ENCODE data around the gene RRP9.

Gene RRP9

DNA sequence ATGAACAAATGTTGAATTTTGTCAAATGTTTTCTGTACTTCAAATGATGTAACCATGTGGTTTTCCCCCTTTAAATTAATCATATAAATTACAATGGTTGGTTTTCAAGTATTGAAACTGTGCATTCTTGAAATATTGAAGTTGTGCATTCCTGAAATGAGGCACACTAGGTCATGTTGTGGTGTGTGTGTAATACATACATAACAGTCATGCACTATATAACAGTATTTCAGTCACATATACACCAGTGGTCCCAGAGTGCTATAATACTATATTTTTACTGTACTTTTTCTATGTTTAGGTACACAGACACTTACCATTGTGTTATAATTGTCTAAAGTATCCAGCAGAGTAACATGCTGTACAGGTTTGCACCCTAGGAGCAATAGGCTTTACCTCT is 55.3 kb downstream of the RRP9 start:
- Histone ChIP-seq H3K27ac (replicated peaks) (no peak overlapping the region), H3K4me3 (replicated peaks; ENCODE audit: insufficient read depth, low read length) (no peak overlapping the region), H3K27me3 (ENCODE audit: insufficient read depth, poor library complexity, severe bottlenecking) (no peaks in the 10 kb centered on the region)
- TF ChIP-seq CTCF (IDR thresholded peaks at IDR 0.05; ENCODE audit: insufficient read depth, low read length) (no peak), REST (IDR thresholded peaks at IDR 0.05; ENCODE audit: insufficient replicate concordance, low read depth) (no peak), SPI1 (IDR thresholded peaks at IDR 0.05; ENCODE audit: borderline replicate concordance, low read depth) (no peak), GABPA (IDR thresholded peaks at IDR 0.05; ENCODE audit: low read depth) (no peak), POLR2AphosphoS5 (IDR thresholded peaks at IDR 0.05; ENCODE audit: low read depth) (no peak)
- DNase-seq (ENCODE audit: low read depth in 1 of 2, low spot score in 1 of 2) = no peak
